Esophagus squamous epithelium (tissue), 5 donors: Measurements from ENCODE around the gene SPPL2B. TPM values are rescaled to one million over a fixed set of nuclear protein-coding genes. Genes with fewer than 3 reads are reported as not detected.

Source experiments
- DNase-seq: peaks from one replicate; lab custom pipeline; 2025; lab: John Stamatoyannopoulos, UW
- H3K27ac ChIP-seq, 4 donors: fragments of 200-600 bp; sonication (generic); one replicate each; pipeline ENCODE4 v1.5.1; 2016 to 2019; ENCODE audit warnings: mild to moderate bottlenecking in 1 of 4
- H3K27me3 ChIP-seq, 4 donors: fragments of 200-600 bp; sonication (generic); 1 replicate in 3 of 4; 2 replicates in 1 of 4; pipeline versions ENCODE4 v1.5.1 to v1.6.0; 2017 to 2021; ENCODE audit warnings: antibody characterized with exemption in 1 of 4
- H3K36me3 ChIP-seq, 3 donors: fragments of 200-600 bp; sonication (generic); one replicate each; pipeline ENCODE4 v1.5.1; 2016 to 2019
- H3K4me1 ChIP-seq, 3 donors: fragments of 200-600 bp; sonication (generic); one replicate each; pipeline ENCODE4 v1.5.1; 2017 to 2019
- H3K4me3 ChIP-seq, 4 donors: fragments of 200-600 bp; sonication (generic); 1 replicate in 3 of 4; 2 replicates in 1 of 4; pipeline ENCODE4 v1.5.1; 2016 to 2019; ENCODE audit warnings: mild to moderate bottlenecking in 2 of 4, moderate library complexity in 1 of 4
- H3K9me3 ChIP-seq, 3 donors: fragments of 200-600 bp; sonication (generic); one replicate each; pipeline ENCODE4 v1.5.1; 2016 to 2019
- CTCF ChIP-seq, 6 experiments: fragments of 450-650 bp in 4 of 6; fragments of 200-600 bp in 2 of 6; sonication (generic) in 2 of 6; IDR thresholded peaks; one replicate each; pipeline ENCODE4 v1.5.1; 2016 to 2019; ENCODE audit warnings: antibody characterized with exemption in 6 of 6, mild to moderate bottlenecking in 4 of 6, moderate library complexity in 4 of 6
- POLR2A ChIP-seq, 4 donors: fragments of 450-650 bp; IDR thresholded peaks; one replicate each; pipeline ENCODE4 v1.6.1; 2017; ENCODE audit warnings: antibody characterized with exemption in 4 of 4, mild to moderate bottlenecking in 4 of 4, moderate library complexity in 3 of 4
- WGBS, 2 donors: methylation state at CpG; one replicate each; pipeline ENCODE4 v1.1.5; 2018; 5-methylcytosine and 5-hydroxymethylcytosine counted together
- intact Hi-C: fragments of 100-400 bp; cut with DNase I; formaldehyde crosslinking; loops from one replicate; pipeline ENCODE4 v1.15.0; 2022
- total RNA-seq, 4 donors: library from RNA; depleted of rRNA; stranded (reverse); fragments of >200 nt; gene quantifications; one replicate each; pipeline ENCODE4 v1.1.0, GENCODE V29; 2016
- donor health status: DM: yes; HTN: yes; CAD: no.

The SPPL2B gene
- total RNA-seq, 4 donors from 2014 or later = 14.7 to 37.7 (median 36.2) TPM

- 90% methylated on average over 2 of the region's 24 CpGs; no CpG with 5 or more reads in 1 of the 2 donors for WGBS, 2 donors
- no peak overlapping the region for H3K27ac ChIP-seq
- no peak overlapping the region for H3K4me3 ChIP-seq
- H3K9me3 ChIP-seq = no peaks in the 10 kb centered on the region
- H3K4me1 ChIP-seq = no peaks in the 10 kb centered on the region
- peaks cover 10 to 65% (median 18%) of the 10 kb centered on the region in 3 donors for H3K36me3 ChIP-seq
- intact Hi-C loops = no loop called here
- TF ChIP-seq CTCF (IDR thresholded peaks at IDR 0.05) = no peak
- no peak for TF ChIP-seq POLR2A (IDR thresholded peaks at IDR 0.05)
- H3K27me3 ChIP-seq = no peaks in the 10 kb centered on the region
- DNase-seq = no peak
Observed at GRCh38 chr19:2352121-2352520, 23.6 kb downstream of the SPPL2B start.

- no peak for TF ChIP-seq CTCF (IDR thresholded peaks at IDR 0.05)
- TF ChIP-seq POLR2A (IDR thresholded peaks at IDR 0.05) = no peak
- Histone ChIP-seq H3K9me3 (no peaks in the 10 kb centered on the region), H3K4me1 (no peaks in the 10 kb centered on the region), H3K36me3 (peaks cover 10 to 65% (median 18%) of the 10 kb centered on the region in 3 donors), H3K27me3 (peaks cover 0 to 1% (median 0%) of the 10 kb centered on the region in 4 donors), H3K27ac (no peak overlapping the region), H3K4me3 (no peak overlapping the region)
- intact Hi-C loops = no loop called here
- WGBS, 2 donors = 61 to 100% methylated on average over 1 to 5 of the region's 45 CpGs
- no peak for DNase-seq
Observed at GRCh38 chr19:2353159-2353886, 24.8 kb downstream of the SPPL2B start.

GRCh38 chr19:2353887-2354592 is 25.6 kb downstream of the SPPL2B start:
- Histone ChIP-seq H3K27me3 (peaks cover 0 to 8% (median 0%) of the 10 kb centered on the region in 4 donors), H3K27ac (no peak overlapping the region), H3K9me3 (no peaks in the 10 kb centered on the region), H3K4me1 (no peaks in the 10 kb centered on the region), H3K4me3 (no peak overlapping the region), H3K36me3 (peaks cover 10 to 58% (median 12%) of the 10 kb centered on the region in 3 donors)
- TF ChIP-seq POLR2A (IDR thresholded peaks at IDR 0.05) (no peak), CTCF (IDR thresholded peaks at IDR 0.05) (no peak)
- WGBS, 2 donors = 95% methylated on average over 14 of the region's 34 CpGs; no CpG with 5 or more reads in 1 of the 2 donors
- intact Hi-C loops = no loop called here
- DNase-seq = no peak

GRCh38 chr19:2354670-2355069 is 26.2 kb downstream of the SPPL2B start:
- peaks cover 0 to 15% (median 0%) of the 10 kb centered on the region in 4 donors for H3K27me3 ChIP-seq
- no peak for DNase-seq
- no peaks in the 10 kb centered on the region for H3K4me1 ChIP-seq
- no peak overlapping the region for H3K4me3 ChIP-seq
- H3K9me3 ChIP-seq = no peaks in the 10 kb centered on the region
- WGBS, 2 donors = 90% methylated on average over 2 to 3 of the region's 17 CpGs
- intact Hi-C loops = no loop called here
- TF ChIP-seq CTCF (IDR thresholded peaks at IDR 0.05) (no peak), POLR2A (IDR thresholded peaks at IDR 0.05) (no peak)
- peaks cover 10 to 56% (median 12%) of the 10 kb centered on the region in 3 donors for H3K36me3 ChIP-seq
- no peak overlapping the region for H3K27ac ChIP-seq
